Activated naive CD4-positive, alpha-beta T cell treated with anti-CD3 and anti-CD28 coated beads for 36 hours (primary cell): Measurements from ENCODE around the gene COL4A6. TPM values are rescaled to one million over a fixed set of nuclear protein-coding genes. Genes with fewer than 3 reads are reported as not detected.

Experiments used
- CTCF ChIA-PET: fragments of 350-600 bp; sonication (Branson Sonifier 250); formaldehyde crosslinking; loops from one replicate; lab custom pipeline; 2021; ENCODE audit warnings: antibody characterized with exemption; lab: Charles Lee
- DNase-seq: peaks from one replicate; pipeline ENCODE4 v3.0.0-alpha.2; 2020
- H3K27ac Mint-ChIP-seq: one replicate; pipeline ENCODE4 v1.8.0; 2021; ENCODE audit warnings: mild to moderate bottlenecking, mixed read lengths
- H3K27me3 Mint-ChIP-seq: one replicate; pipeline ENCODE4 v1.8.0; 2021; ENCODE audit warnings: low read depth, mixed read lengths
- H3K36me3 Mint-ChIP-seq: one replicate; pipeline ENCODE4 v1.8.0; 2021; ENCODE audit warnings: low read depth, mixed read lengths
- H3K4me1 Mint-ChIP-seq: one replicate; pipeline ENCODE4 v1.8.0; 2021; ENCODE audit warnings: low read depth, mixed read lengths
- H3K4me3 Mint-ChIP-seq: one replicate; pipeline ENCODE4 v1.8.0; 2021; ENCODE audit warnings: mild to moderate bottlenecking, moderate library complexity, mixed read lengths
- H3K9me3 Mint-ChIP-seq: one replicate; pipeline ENCODE4 v1.8.0; 2021; ENCODE audit warnings: mixed read lengths
- intact Hi-C: fragments of 100-400 bp; cut with micrococcal nuclease; formaldehyde crosslinking; loops from one replicate; pipeline ENCODE4 v1.15.1; 2023
- total RNA-seq, 2 experiments: library from RNA; stranded (reverse); gene quantifications; one replicate each; pipeline ENCODE4 v1.2.3, GENCODE V29; 2021

COL4A6 gene
- total RNA-seq, 2 experiments from 2014 or later = not detected

- no peak overlapping the region for H3K27ac Mint-ChIP-seq
- H3K4me3 Mint-ChIP-seq = no peak overlapping the region
- CTCF ChIA-PET = no interaction called here
- H3K9me3 Mint-ChIP-seq = no peaks in the 10 kb centered on the region
- no peaks in the 10 kb centered on the region for H3K27me3 Mint-ChIP-seq
- no peak for DNase-seq
- H3K4me1 Mint-ChIP-seq = no peaks in the 10 kb centered on the region
- intact Hi-C loops = no loop called here
- no peaks in the 10 kb centered on the region for H3K36me3 Mint-ChIP-seq
Measured at GRCh38 chrX:108114541-108114940, 323.7 kb downstream of the COL4A6 start.

Other genes with a start within 250 kb of the COL4A6 start
- gene COL4A5, start 1.4 kb upstream of the COL4A6 start, total RNA-seq = not detected